ENCODE measurements around the gene OR10P1.

OR10P1 gene

GRCh38 chr12:55679691-55680090 is 43.0 kb downstream of the OR10P1 start:
- Histone ChIP-seq H3K9ac (ENCODE audit: low read depth, low read length, poor library complexity, severe bottlenecking) (no peak overlapping the region), H3K36me3 (ENCODE audit: insufficient read depth, low read length) (no peaks in the 10 kb centered on the region), H3K4me1 (ENCODE audit: insufficient read depth, low read length, poor library complexity, severe bottlenecking) (peaks cover 23% of the 10 kb centered on the region), H3K9me3 (ENCODE audit: insufficient read depth, low read depth, low read length) (no peaks in the 10 kb centered on the region), H3K79me2 (ENCODE audit: insufficient read depth, low read length) (peaks cover 15% of the 10 kb centered on the region; the same call in 1 of the 2 replicates), H3K4me2 (ENCODE audit: low read depth, low read length, poor library complexity, severe bottlenecking) (no peak overlapping the region), H3K4me3 (ENCODE audit: low read length, poor library complexity, severe bottlenecking) (no peak overlapping the region), H4K20me1 (ENCODE audit: insufficient read depth, low read length, poor library complexity, severe bottlenecking) (no peaks in the 10 kb centered on the region), H3K9me2 (replicated peaks; ENCODE audit: low read depth, low read length) (no peaks in the 10 kb centered on the region), H3K27me3 (ENCODE audit: insufficient read depth, low read length, poor library complexity, severe bottlenecking) (no peaks in the 10 kb centered on the region), H2AFZ (ENCODE audit: low read length) (no peak overlapping the region), H3F3A (ENCODE audit: low read depth) (no peaks in the 10 kb centered on the region)
- no peak for TF ChIP-seq EZH2phosphoT487 (IDR thresholded peaks at IDR 0.05; ENCODE audit: borderline replicate concordance)

DNA sequence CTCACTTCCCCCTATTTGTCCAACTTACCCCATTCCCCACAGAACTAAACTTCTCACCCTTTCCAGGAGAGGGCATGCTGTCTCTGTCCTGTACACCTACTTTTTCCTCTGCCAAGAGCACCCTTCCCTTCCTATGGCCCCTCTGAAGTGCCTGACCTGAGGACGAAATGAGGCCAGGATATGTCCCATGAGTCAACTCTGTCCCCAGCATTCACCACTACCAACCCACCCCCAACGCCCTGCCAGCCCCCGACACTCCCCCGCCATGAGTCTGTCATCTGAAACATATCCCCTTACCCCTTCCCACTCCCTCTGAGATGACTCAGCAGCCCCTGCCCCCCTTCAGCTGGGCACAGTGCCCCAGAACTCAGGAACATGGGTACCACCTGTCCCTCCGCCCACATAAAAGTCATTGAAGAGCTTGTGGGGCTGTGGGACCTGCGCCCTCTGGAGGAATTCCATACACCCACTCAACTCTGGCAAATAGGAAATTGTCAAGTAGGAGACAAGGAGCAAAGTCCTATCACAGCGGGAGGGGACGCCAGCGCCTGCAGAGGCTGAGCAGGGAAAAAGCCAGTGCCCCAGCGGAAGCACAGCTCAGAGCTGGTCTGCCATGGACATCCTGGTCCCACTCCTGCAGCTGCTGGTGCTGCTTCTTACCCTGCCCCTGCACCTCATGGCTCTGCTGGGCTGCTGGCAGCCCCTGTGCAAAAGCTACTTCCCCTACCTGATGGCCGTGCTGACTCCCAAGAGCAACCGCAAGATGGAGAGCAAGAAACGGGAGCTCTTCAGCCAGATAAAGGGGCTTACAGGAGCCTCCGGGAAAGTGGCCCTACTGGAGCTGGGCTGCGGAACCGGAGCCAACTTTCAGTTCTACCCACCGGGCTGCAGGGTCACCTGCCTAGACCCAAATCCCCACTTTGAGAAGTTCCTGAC is 44.7 kb downstream of the OR10P1 start:
- peaks cover 15% of the 10 kb centered on the region; the same call in 1 of the 2 replicates for H3K79me2 ChIP-seq (ENCODE audit: insufficient read depth, low read length)
- H2AFZ ChIP-seq (ENCODE audit: low read length): peak overlapping the region; percentile 78
- H3K4me1 ChIP-seq (ENCODE audit: insufficient read depth, low read length, poor library complexity, severe bottlenecking): peaks cover 23% of the 10 kb centered on the region
- H3K9me2 ChIP-seq (replicated peaks; ENCODE audit: low read depth, low read length): no peaks in the 10 kb centered on the region
- peak overlapping the region; percentile 75 for H3K4me2 ChIP-seq (ENCODE audit: low read depth, low read length, poor library complexity, severe bottlenecking)
- TF ChIP-seq CTCF (conservative IDR thresholded peaks at IDR 0.05; ENCODE audit: low read length) (peak; percentile 57), EZH2phosphoT487 (IDR thresholded peaks at IDR 0.05; ENCODE audit: borderline replicate concordance) (no peak)
- H3K9me3 ChIP-seq (ENCODE audit: insufficient read depth, low read depth, low read length): no peaks in the 10 kb centered on the region
- H3K9ac ChIP-seq (ENCODE audit: low read depth, low read length, poor library complexity, severe bottlenecking): peak overlapping the region; percentile 66
- no peaks in the 10 kb centered on the region for H3K36me3 ChIP-seq (ENCODE audit: insufficient read depth, low read length)
- H3F3A ChIP-seq (ENCODE audit: low read depth): no peaks in the 10 kb centered on the region
- no peaks in the 10 kb centered on the region for H3K27me3 ChIP-seq (ENCODE audit: insufficient read depth, low read length, poor library complexity, severe bottlenecking)
- peak overlapping the region; percentile 72 for H3K4me3 ChIP-seq (ENCODE audit: low read length, poor library complexity, severe bottlenecking)
- no peaks in the 10 kb centered on the region for H4K20me1 ChIP-seq (ENCODE audit: insufficient read depth, low read length, poor library complexity, severe bottlenecking)

DNA sequence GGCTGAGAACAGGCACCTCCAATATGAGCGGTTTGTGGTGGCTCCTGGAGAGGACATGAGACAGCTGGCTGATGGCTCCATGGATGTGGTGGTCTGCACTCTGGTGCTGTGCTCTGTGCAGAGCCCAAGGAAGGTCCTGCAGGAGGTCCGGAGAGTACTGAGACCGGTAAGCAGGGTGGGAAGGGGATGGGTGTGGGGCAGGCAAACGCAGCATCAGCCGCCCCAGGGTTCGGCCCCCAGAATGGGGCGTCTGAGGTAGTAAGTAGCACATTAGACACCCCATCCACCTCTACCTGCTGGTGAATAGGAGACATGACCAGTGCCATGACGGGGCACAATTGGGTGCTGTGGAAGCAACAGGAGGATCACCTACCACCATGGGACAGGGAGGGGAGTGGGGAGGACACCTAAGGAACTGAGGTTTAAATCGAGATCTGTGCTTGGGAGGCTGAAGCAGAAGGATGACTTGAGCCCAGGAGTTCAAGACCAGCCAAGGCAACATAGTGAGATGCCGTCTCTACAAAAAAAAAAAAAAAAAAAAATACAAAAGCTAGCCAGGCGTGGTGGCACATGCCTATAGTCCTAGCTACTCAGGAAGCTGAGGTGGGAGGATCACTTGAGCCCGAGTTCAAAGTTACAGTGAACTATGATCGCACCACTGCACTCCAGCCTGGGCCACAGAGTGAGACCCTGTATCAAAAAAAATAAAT is 45.5 kb downstream of the OR10P1 start:
- Histone ChIP-seq H3K9ac (ENCODE audit: low read depth, low read length, poor library complexity, severe bottlenecking) (peak overlapping the region; percentile 66), H3K27me3 (ENCODE audit: insufficient read depth, low read length, poor library complexity, severe bottlenecking) (no peaks in the 10 kb centered on the region), H4K20me1 (ENCODE audit: insufficient read depth, low read length, poor library complexity, severe bottlenecking) (no peaks in the 10 kb centered on the region), H3K4me2 (ENCODE audit: low read depth, low read length, poor library complexity, severe bottlenecking) (peak overlapping the region; percentile 75), H3K4me1 (ENCODE audit: insufficient read depth, low read length, poor library complexity, severe bottlenecking) (peaks cover 23% of the 10 kb centered on the region), H3K9me2 (replicated peaks; ENCODE audit: low read depth, low read length) (no peaks in the 10 kb centered on the region), H2AFZ (ENCODE audit: low read length) (peak overlapping the region; percentile 78), H3K79me2 (ENCODE audit: insufficient read depth, low read length) (peaks cover 15% of the 10 kb centered on the region; the same call in 1 of the 2 replicates), H3K4me3 (ENCODE audit: low read length, poor library complexity, severe bottlenecking) (peak overlapping the region; percentile 72), H3K9me3 (ENCODE audit: insufficient read depth, low read depth, low read length) (no peaks in the 10 kb centered on the region), H3F3A (ENCODE audit: low read depth) (no peaks in the 10 kb centered on the region), H3K36me3 (ENCODE audit: insufficient read depth, low read length) (no peaks in the 10 kb centered on the region)
- TF ChIP-seq CTCF (conservative IDR thresholded peaks at IDR 0.05; ENCODE audit: low read length) (no peak), EZH2phosphoT487 (IDR thresholded peaks at IDR 0.05; ENCODE audit: borderline replicate concordance) (no peak)

Measured in Loucy (cell line).